HCT116 (cell line): ENCODE measurements around the gene MAP3K3. TPM values are rescaled to one million over a fixed set of nuclear protein-coding genes. Genes with fewer than 3 reads are reported as not detected.

ENCODE experiments used
- ATAC-seq: fragments of 200-7000 bp; cut with Tn5 transposase; 2 replicates; pipeline ENCODE4 v1.9.1; 2020; ENCODE audit warnings: mild to moderate bottlenecking, moderate library complexity
- BruUV-seq: library from RNA; stranded (reverse); fragments of 400-500 nt; replicated peaks from 2 replicates; lab custom pipeline; 2021; lab: Mats Ljungman, UMichigan
- CTCF ChIA-PET: fragments of 300-600 bp; sonication (Branson Sonifier 250); formaldehyde crosslinking; loops from one replicate; lab custom pipeline; 2021; ENCODE audit warnings: antibody characterized with exemption; lab: Charles Lee
- POLR2A ChIA-PET: fragments of 300-600, 350-600 bp; sonication (Branson Sonifier 250); formaldehyde crosslinking; loops from one replicate; lab custom pipeline; 2021; ENCODE audit warnings: antibody characterized with exemption; lab: Charles Lee
- RAD21 ChIA-PET, 2 experiments: fragments of 300-600 bp; sonication (Branson Sonifier 250); formaldehyde crosslinking; loops; one replicate each; lab custom pipeline; 2023; ENCODE audit warnings: low total read pairs in 2 of 2; ENCODE audit not compliant: uncharacterized antibody in 2 of 2, unreplicated experiment in 2 of 2, low non-redundant PET in 1 of 2; lab: Charles Lee
- DNase-seq: peaks from one replicate; pipeline ENCODE4 v3.0.0-alpha.2; 2010; ENCODE audit warnings: low read depth, low spot score
- H2AFZ ChIP-seq: fragments of 200-600 bp; shearing (Covaris generic), sonication (generic); 2 replicates; pipeline ENCODE4 v1.6.1; 2017; ENCODE audit warnings: low read depth, mixed run types, mixed read lengths, antibody characterized with exemption, low read length; ENCODE audit not compliant: poor library complexity, severe bottlenecking
- H3K27ac ChIP-seq: 2 replicates; pipeline ENCODE4 v1.5.1; 2012; ENCODE audit warnings: low read depth, low read length
- H3K27me3 ChIP-seq: fragments of 200-600 bp; sonication (generic); 2 replicates; pipeline ENCODE4 v1.6.1; 2016; ENCODE audit warnings: mixed run types, low read length, mixed read lengths; ENCODE audit not compliant: insufficient read depth
- H3K36me3 ChIP-seq, 2 experiments: fragments of 200-500 bp in 1 of 2; fragments of 200-600 bp in 1 of 2; sonication (Bioruptor generic) in 1 of 2; sonication (generic) in 1 of 2; 2 replicates each; pipeline versions ENCODE4 v1.5.1 to v1.6.1; 2014 to 2016; ENCODE audit warnings: low read length in 2 of 2, inconsistent platforms in 1 of 2, mixed read lengths in 1 of 2, mixed run types in 1 of 2; ENCODE audit not compliant: insufficient read depth in 2 of 2, control insufficient read depth in 1 of 2
- H3K4me1 ChIP-seq, 2 experiments: fragments of 200-600 bp in 1 of 2; sonication (generic) in 1 of 2; 2 replicates each; pipeline versions ENCODE4 v1.5.1 to v1.6.1; 2012 to 2017; ENCODE audit warnings: low read length in 2 of 2, inconsistent platforms in 1 of 2, mild to moderate bottlenecking in 1 of 2, mixed read lengths in 1 of 2, mixed run types in 1 of 2, moderate library complexity in 1 of 2; ENCODE audit not compliant: insufficient read depth in 2 of 2, control insufficient read depth in 1 of 2
- H3K4me2 ChIP-seq: fragments of 200-600 bp; sonication (generic); 2 replicates; pipeline ENCODE4 v1.6.1; 2017; ENCODE audit warnings: mixed run types, low read length, mixed read lengths
- H3K4me3 ChIP-seq, 2 experiments: fragments of 200-600 bp in 1 of 2; sonication (generic) in 1 of 2; replicated peaks in 1 of 2; 2 replicates each; pipeline ENCODE4 v1.5.1; 2011 to 2016; ENCODE audit warnings: low read length in 2 of 2, control low read depth in 1 of 2, low read depth in 1 of 2, mild to moderate bottlenecking in 1 of 2, mixed read lengths in 1 of 2, mixed run types in 1 of 2
- H3K79me2 ChIP-seq: fragments of 200-600 bp; sonication (generic); 2 replicates; pipeline ENCODE4 v1.6.1; 2017; ENCODE audit warnings: mild to moderate bottlenecking, mixed run types, low read length, moderate library complexity, mixed read lengths; ENCODE audit not compliant: insufficient read depth
- H3K9ac ChIP-seq: fragments of 200-600 bp; sonication (generic); 2 replicates; pipeline ENCODE4 v1.6.1; 2016; ENCODE audit warnings: low read length, mixed read lengths
- H3K9me2 ChIP-seq: fragments of 200-600 bp; sonication (generic), shearing (Covaris generic); 2 replicates; pipeline ENCODE4 v1.6.1; 2017; ENCODE audit warnings: mixed run types, mild to moderate bottlenecking, moderate library complexity; ENCODE audit not compliant: insufficient read depth
- H3K9me3 ChIP-seq, 2 experiments: fragments of 200-500 bp in 1 of 2; fragments of 200-600 bp in 1 of 2; sonication (Bioruptor generic) in 1 of 2; sonication (generic) in 1 of 2; 2 replicates each; pipeline ENCODE4 v1.6.1; 2014 to 2017; ENCODE audit warnings: low read length in 2 of 2, mixed read lengths in 2 of 2, inconsistent platforms in 1 of 2, low read depth in 1 of 2, mild to moderate bottlenecking in 1 of 2, mixed run types in 1 of 2, moderate library complexity in 1 of 2; ENCODE audit not compliant: control insufficient read depth in 1 of 2, insufficient read depth in 1 of 2
- H4K20me1 ChIP-seq: fragments of 200-600 bp; sonication (generic), shearing (Covaris generic); 2 replicates; pipeline ENCODE4 v1.6.1; 2017; ENCODE audit warnings: mixed run types, mild to moderate bottlenecking, moderate library complexity; ENCODE audit not compliant: insufficient read depth
- CBX3 ChIP-seq: IDR thresholded peaks from 2 replicates; pipeline ENCODE4 v1.6.1; 2012; ENCODE audit warnings: low read depth
- CEBPB ChIP-seq: IDR thresholded peaks from 2 replicates; pipeline ENCODE4 v1.6.1; 2012; ENCODE audit warnings: low read depth
- CTCF ChIP-seq, 3 experiments: fragments of 200-600 bp in 1 of 3; sonication (generic) in 1 of 3; IDR thresholded peaks in 2 of 3; conservative IDR thresholded peaks in 1 of 3; 2 replicates each; pipeline ENCODE4 v1.5.1; 2012 to 2017; ENCODE audit warnings: low read depth in 2 of 3, low read length in 2 of 3, antibody characterized with exemption in 1 of 3, borderline replicate concordance in 1 of 3, control low read depth in 1 of 3, mild to moderate bottlenecking in 1 of 3, mixed read lengths in 1 of 3, mixed run types in 1 of 3, moderate library complexity in 1 of 3; ENCODE audit not compliant: insufficient read depth in 1 of 3
- EGR1 ChIP-seq: IDR thresholded peaks from 2 replicates; pipeline ENCODE4 v1.6.1; 2012; ENCODE audit warnings: low read depth
- EZH2 ChIP-seq: fragments of 200-600 bp; sonication (generic); IDR thresholded peaks from 2 replicates; pipeline ENCODE4 v1.6.1; 2017; ENCODE audit warnings: antibody characterized with exemption, mixed run types
- SRF ChIP-seq: IDR thresholded peaks from 2 replicates; pipeline ENCODE4 v1.6.1; 2012; ENCODE audit warnings: low read depth
- ZBTB33 ChIP-seq: IDR thresholded peaks from 2 replicates; pipeline ENCODE4 v1.6.1; 2011; ENCODE audit warnings: mild to moderate bottlenecking, low read length, moderate library complexity; ENCODE audit not compliant: insufficient replicate concordance; ENCODE audit errors: extremely low read depth
- intact Hi-C: fragments of 100-400 bp; cut with micrococcal nuclease; formaldehyde crosslinking; loops from 2 replicates; pipeline ENCODE4 v1.10.0; 2022
- total RNA-seq: library from RNA; stranded (reverse); gene quantifications from one replicate; pipeline ENCODE4 v1.2.1, GENCODE V29; 2021; ENCODE audit not compliant: unreplicated experiment

MAP3K3 gene
- total RNA-seq, 1 experiment from 2014 or later: 18.5 TPM

GRCh38 chr17:63635290-63635689 is 13.1 kb downstream of the MAP3K3 start:
- no peaks in the 10 kb centered on the region for H3K36me3 ChIP-seq
- POLR2A ChIA-PET: interaction anchor here (1.4 kb wide), 1 partner anchor 14 kb away, joined by 6 read pairs; the partner anchor contains the start of gene MAP3K3
- no peak for ATAC-seq

More at GRCh38 chr17:63635290-63635689, 13.1 kb downstream of the MAP3K3 start:
- Histone ChIP-seq H3K4me1 (no peaks in the 10 kb centered on the region), H3K9me3 (no peaks in the 10 kb centered on the region), H3K4me2 (no peak overlapping the region), H3K27me3 (no peaks in the 10 kb centered on the region), H2AFZ (no peak overlapping the region), H3K9ac (no peak overlapping the region), H3K79me2 (no peaks in the 10 kb centered on the region), H3K27ac (no peak overlapping the region), H3K4me3 (no peak overlapping the region), H3K9me2 (no peaks in the 10 kb centered on the region), H4K20me1 (no peaks in the 10 kb centered on the region)
- no TSS peak for BruUV-seq
- no peak for TF ChIP-seq CBX3
- no peak for TF ChIP-seq CEBPB
- TF ChIP-seq ZBTB33: no peak
- TF ChIP-seq EGR1: no peak
- no peak for TF ChIP-seq EZH2
- no peak for TF ChIP-seq CTCF (IDR thresholded peaks at IDR 0.05 in 2 of 3, conservative IDR thresholded peaks at IDR 0.05 in 1 of 3; ENCODE audit: borderline replicate concordance in 1 of 3, insufficient read depth in 1 of 3, low read depth in 2 of 3, low read length in 2 of 3)
- no peak for TF ChIP-seq SRF
- RAD21 ChIA-PET: no interaction called here
- intact Hi-C loops: no loop called here
- no peak for DNase-seq
- CTCF ChIA-PET: interaction anchor here (0.5 to 2.5 kb wide), 2 partner anchors 23 to 134 kb away, joined by 3 to 8 read pairs; no protein-coding TSS in a partner anchor
